DMS 273 (cell line): ENCODE results near the gene NDUFA8.

Source experiments
- DNase-seq: peaks from one replicate; lab custom pipeline; 2025; ENCODE audit not compliant: unreplicated experiment; lab: John Stamatoyannopoulos, UW

Gene NDUFA8

DNA sequence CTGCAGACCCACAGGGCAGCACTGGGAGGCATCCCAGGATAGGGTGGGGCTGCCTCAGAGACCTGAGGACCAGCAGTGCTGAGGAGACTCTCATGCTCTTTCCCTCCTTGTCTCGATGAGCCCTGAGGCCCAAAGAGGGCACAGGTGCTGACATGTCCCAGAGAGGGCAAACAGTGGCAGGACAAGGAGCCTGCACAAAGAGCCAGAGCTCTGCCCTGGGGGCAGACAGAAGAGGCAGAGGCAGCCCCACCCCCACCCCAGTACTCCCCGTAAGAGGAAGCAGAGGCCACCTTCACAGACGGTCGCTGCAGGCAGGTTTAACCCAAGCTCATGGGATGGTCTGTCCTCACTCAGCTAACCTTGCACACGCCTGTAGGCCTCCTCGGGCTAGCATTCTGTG, 37.1 kb downstream of the NDUFA8 start:
- DNase-seq: no peak

- DNase-seq: no peak
Measured at GRCh38 chr9:122121931-122122330, 37.6 kb downstream of the NDUFA8 start.

DNA sequence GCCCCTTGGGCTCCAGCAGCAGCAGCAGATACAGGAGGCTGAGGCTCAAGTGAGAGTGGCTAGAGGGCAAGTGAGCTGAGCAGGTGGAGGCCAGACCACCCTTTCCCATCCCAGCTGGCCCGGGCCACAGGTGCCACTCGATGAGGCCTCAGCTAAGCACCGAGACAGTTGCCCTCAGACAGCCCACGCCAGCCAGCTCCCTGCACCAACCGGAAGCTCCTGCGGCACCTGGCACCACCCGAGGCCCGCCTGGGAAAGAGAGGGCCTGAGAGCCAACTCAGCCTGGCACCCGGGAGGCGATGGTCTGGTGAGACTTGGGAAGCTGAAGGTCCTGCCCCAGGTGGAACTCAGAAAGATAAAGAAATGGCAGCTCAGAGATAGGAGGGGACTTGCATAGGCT, 38.2 kb downstream of the NDUFA8 start:
- DNase-seq: no peak

DNA sequence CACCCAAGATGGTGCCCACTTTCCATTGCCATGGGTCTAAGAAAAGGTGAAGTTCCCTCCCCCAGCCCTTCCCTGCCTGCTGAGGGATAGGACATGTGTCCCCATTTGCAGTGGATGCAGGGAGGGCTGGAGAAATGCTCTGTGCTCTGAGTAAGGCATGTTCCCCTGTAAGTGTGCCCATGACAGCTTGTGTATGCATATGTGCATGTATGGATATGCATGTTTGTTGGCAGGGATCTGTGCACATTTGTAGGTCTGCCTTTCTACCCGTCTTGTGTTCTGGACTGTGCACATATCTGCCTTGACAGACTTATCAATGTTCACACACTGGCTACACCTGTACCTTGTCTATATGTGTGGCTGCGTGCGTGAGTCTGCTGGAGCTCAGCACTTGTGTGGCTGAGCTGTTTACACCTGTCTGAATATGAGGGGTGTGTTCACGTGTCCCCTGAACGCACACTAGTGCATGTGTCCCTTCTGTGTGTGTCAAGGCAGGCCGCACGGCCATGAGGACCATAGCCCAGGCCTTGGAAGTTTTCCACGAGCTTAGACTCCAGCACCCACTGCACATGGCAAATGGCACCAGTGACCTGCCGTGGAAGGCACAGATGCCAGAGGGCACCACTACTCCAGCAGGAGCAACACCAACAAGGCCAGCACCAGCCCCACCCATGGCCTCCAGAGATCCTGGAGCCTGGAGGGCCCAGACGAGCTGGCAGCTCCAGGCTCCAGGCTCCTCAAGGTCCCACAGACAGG, 39.1 kb downstream of the NDUFA8 start:
- no peak for DNase-seq

DNA sequence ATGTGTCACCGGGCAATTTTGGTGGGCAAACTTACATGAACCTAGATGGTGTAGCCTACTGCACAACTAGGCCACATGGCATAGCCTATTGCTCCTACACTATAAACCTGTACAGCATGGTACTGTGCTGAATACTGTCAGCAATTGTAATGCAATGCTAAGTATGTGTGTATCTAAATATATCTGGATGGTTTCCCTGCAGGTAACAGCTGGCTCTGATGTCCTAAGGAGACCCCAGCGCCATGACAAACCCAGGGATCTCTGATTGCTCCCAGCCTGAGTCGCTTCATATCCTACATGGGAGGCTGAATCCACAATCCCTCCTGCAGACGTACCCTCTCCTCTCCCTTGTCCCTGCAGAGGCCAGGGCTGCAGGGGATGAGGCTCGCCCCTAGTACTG, 39.9 kb downstream of the NDUFA8 start:
- no peak for DNase-seq

DNA sequence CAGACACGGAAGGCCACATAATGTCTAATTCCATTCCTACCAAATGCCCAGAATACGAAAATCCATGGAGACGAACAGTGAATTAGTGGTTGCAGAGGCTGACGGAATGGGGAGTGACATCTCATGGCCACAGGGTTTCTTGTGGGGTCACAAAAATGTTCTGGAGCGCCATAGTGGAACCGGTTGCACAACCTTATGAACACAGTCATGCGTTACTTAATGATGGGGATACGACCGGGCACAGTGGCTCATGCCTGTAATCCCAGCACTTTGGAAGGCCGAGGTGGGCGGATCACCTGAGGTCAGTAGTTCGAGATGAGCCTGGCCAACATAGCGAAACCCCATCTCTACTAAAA, 40.4 kb downstream of the NDUFA8 start:
- DNase-seq: no peak

DNA sequence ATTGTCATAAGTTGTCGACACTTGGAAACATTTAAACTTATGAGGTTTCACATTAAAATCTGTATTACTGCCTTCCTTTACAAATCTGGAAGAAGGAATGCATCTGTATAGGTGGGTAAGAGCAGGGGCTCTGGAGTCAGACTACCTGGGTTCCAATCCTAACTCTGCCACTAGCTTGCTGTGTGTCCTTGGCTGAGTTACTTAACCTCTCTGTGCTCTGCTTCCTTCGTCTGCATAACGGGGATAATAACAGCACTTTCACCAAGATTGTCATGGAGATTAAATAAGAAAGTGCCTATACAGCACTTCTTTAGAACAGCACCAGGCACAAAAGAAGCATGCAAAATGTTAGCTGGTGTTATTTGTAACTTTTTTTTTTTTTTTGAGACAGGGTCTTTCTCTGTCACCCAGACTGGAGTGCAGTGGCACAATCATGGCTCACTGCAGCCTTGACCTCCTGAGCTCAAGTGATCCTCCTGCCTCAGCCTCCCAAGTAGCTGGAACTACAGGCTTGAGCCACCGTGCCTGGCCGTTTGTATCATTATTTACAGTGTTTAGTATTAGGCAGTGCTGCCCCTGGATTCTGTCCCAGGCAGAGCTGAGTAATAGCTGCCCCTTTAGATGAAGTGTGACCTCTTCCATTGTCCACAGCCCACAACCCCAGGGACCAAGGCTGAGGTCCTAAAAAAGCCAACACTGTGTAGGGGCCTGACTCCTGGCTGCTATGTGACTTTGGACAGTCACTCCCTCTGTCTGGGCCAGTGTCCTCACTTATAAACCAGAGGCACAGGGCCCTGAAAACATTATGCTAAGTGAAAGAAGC, 41.0 kb downstream of the NDUFA8 start:
- no peak for DNase-seq

DNA sequence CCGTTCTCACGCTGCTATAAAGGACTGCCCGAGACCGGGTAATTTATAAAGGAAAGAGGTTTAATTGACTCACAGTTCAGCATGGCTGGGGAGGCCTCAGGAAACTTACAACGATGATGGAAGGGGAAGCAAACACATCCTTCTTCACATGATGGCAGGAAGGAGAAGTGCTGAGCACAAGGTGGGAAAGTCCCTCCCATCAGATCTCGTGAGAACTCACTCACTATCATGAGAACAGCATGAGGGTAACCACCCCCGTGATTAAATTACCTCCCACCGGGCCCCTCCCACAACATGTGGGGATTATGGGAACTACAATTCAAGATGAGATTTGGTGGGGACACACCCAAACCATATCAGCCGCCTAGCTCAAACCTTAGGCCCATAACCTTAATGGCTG, 42.3 kb downstream of the NDUFA8 start:
- DNase-seq: peak; percentile 12

GRCh38 chr9:122116448-122117173, 43.0 kb downstream of the NDUFA8 start:
- DNase-seq: no peak

DNA sequence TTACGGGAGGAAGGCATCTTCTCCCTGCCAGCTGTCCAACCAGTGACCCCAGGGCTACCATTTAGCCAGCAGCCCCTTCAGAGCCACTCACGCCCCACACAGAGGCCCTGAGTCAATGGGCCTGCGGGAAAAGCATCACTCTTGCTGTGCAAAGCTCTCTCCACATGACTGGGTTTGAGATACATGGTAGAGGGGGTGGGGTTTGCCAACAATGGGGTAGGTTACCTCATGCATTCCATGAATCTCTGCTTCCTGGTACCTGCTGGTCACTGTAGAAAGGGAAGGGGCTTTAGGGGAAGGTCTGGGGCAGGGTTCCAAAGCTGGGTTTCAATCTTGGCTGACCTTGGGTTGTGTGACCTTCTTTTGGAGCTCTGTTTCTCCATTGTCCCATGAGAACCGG, 43.5 kb downstream of the NDUFA8 start:
- DNase-seq: no peak

- DNase-seq: peak; percentile 52
Measured at GRCh38 chr9:122115176-122116035, 44.2 kb downstream of the NDUFA8 start.

DNA sequence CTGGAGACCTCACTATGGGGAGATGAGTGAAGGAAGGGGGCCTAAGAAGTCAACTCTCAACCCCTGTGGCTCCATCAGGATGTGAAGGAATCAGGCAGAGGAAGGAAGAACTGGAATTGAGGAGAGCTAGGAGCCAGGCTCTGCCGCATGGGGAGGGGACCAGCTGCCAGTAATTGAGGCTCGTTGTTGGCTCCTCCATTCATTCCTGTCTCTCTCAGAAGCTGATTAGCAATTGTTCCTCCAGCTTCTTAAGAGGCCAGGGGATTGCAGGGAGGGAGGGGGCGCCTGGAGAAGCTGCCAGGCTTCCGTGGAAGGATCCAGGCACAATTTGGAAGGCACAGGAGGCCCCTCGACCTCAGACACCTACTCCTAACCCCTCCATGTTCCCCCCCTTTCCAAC, 46.0 kb downstream of the NDUFA8 start:
- peak; percentile 13 for DNase-seq

DNA sequence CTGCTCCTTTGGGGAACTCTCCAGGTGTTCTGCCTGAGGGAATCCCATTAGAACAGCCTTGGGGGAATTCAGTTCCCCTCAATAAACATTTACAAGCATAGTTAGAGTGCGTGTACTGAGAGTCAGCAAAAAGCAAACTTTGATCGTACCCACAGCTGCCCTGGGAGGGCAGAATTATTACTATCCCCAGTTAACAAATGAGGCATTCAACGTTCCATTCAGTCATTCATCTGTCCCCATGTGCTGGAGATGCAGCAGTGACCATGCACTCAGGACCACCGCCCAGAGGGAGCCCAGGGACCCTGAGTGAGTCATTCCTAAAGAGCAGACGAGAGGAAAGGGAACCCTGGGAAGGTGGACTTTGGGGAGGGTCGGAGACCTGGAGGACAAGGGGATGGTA, 47.3 kb downstream of the NDUFA8 start:
- no peak for DNase-seq

GRCh38 chr9:122111413-122112085, 48.0 kb downstream of the NDUFA8 start:
- DNase-seq: no peak

- no peak for DNase-seq
Measured at GRCh38 chr9:122110100-122110833, 49.3 kb downstream of the NDUFA8 start.

DNA sequence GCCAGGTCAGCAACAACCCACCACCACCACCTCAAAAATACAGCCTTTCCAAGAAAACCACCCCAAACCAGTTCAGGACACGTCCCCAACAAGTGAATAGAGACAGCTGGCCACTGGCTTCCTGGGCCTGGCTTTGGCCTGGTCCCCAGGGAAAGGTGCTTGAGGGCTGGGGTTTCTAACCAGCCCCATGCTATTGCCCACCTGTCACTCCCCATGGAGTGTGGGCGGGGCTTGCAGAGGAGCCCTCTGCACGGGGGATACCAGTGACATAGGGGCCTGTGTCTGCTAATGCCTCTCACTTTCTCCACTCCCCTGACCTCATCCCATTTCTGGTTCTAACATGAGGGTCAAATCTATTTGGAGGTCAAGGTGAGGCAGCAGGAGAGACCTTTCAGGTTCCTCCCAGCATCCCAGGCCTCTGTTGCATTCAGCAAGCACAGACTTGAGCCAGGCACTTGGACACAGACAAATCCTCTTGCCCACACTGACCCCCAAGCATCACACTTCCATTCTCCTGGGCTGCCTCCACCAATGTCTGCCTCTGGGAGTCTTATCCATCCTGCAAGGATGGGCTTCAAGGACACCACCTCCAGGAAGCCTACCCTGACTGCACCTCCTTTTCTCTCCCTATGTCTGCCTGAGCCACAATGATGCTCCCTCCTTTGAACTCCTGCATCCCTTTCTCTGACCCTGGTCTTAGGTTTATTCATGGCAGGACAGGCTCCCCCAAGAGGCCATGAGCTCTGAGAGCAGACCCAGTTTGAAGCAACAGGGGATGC, 50.4 kb downstream of the NDUFA8 start:
- DNase-seq: no peak

DNA sequence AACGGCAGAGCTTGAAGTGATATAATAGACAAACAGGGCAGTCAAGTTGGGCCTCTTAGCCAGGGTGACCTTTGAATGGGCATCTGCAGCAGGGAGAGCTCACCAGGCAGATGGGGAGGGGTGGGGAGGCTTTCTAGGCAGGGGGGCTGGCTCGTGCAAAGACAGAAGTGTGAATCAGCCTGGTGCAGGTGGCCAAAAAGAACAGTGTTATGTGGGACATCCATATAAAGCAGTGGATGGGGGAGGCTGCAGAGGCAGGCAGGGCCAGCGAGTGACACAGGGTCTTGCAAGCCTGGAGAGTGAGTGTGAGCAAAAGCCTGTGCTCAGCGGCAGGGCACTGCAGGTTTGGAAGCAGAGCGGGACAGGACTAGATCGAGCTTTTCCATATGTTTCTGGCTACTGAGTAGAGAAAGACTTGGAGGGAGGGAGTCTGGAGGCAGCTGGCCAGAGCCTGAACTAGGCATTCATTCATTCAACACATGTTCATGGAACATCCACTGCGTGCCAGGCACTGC, 52.2 kb downstream of the NDUFA8 start:
- no peak for DNase-seq

DNA sequence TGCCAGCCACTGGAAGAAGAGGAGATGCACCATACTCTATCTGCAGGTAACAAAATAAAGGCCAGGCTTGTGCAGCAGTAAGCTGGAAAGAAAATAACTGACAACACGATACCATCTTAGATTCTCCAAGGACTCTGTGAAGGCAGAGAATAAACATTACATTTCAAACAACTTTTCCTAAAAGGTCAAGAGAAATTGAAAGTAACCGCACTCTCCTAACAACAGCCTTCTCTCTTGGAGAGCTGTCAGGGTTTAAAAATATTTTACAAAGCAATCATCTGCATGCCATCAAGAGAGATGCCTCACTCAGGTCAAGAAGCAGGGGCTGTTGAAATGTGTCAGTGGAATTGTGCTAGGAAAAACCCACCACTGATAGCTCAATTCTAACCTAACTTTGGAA, 53.0 kb downstream of the NDUFA8 start:
- DNase-seq: no peak

DNA sequence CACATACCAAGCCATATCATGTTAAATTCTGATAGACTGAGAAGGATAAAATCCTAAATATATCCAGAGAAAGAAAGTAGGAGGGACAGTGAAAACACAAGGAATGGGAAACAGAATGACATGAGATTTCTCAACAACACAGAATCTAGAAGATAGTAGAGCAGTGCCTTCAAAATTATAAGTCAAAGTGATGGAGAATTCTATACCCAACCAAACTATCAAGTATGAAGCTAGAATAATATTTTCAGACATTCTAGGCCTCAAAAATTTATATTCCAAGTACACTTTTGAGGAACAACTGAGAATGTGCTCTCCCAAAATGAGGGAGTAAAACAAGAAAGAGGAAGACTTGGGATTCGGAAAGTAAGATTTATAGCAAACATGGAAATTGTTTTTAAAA, 55.6 kb downstream of the NDUFA8 start:
- DNase-seq: no peak
